ENCODE data around the gene KHDRBS2.

KHDRBS2 gene

DNA sequence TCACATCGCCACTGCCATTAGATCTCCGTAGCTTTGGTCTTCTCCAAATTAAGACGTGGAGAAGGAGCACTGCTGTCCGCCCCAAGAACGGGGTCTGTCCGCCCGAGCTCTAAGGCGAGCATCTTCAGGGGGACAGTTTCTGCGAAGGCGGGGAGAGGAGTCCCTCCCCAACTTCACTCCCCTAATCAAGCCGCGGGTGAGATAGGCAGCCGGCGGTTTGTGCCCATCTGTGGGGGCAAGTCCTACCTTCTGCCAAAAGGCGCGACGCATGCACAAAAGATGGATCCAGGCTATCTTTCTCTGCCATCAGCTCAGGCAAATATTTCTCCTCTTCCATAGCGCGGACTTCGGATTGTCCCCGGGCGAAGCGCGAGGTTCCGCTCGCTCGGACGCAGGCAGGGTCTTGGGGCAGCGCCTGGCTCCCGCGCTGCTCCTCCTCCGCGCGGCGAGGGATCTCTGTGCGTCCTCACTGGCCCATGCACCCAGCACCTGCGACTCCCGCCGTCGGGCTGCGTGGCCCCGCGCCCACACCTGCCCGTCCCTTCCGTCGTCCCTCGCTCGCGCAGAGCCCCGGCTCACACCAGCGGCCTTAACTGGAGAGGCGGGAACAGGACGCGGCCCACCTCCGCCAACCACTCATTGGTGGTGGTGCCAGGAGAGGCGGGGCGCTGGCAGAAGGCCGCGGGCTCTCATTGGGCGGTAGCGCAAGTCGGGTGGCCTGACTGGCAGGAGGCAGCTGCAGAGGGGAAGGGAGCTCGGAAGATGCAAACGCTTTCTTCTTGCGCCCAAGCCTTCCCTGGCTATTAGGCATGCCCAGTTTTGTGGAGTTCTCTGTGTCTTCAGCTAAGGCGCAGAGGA is at the start of gene KHDRBS2:
Gene KHDRBS2, minus strand, starts transcription at position 614 of the 858 bp plus-strand sequence.
- DNase-seq, result no peak

DNA sequence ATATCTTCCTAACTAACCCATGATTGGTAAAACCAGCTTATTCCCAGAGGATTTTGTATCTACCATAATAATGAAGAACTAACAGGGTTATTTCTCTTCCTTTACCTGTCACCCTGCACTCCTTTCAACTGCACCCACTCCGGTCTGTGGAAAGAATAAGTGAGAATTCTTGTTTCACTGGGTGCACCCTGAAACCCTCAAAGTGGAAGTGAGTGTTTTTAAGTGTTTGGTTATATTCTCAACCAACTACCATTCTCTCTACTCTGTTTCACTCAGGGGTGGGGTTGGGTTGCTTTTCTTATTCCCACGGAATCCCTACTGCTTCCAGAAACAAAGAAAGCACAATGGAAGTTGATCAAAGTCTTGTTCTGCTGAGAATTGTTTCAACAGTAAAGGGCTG is 42.6 kb upstream of the KHDRBS2 start:
- DNase-seq, result no peak

DNA sequence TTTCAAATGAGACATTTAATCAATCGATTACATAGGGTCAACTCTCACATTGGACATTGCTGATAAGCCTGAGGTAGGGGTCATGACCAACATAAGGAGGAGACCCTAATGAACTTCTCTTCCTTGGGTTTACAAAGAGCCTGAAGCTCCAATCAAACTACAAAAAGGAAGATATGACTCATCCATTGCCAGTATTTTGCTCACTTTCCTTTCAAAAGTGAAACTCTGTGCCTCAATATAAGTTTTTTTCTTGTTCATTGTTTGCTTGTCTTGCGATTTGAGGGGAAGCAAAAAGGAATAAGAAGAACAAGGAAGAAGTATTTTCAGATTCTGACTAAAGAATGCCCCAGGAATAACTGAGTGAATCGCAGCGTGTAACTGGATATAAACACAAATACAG is 38.8 kb upstream of the KHDRBS2 start:
- no peak for DNase-seq

- no peak for DNase-seq
Measured at GRCh38 chr6:62323818-62324431, 37.9 kb upstream of the KHDRBS2 start.

- DNase-seq, result no peak
Measured at GRCh38 chr6:62298745-62299392, 12.8 kb upstream of the KHDRBS2 start.

DNA sequence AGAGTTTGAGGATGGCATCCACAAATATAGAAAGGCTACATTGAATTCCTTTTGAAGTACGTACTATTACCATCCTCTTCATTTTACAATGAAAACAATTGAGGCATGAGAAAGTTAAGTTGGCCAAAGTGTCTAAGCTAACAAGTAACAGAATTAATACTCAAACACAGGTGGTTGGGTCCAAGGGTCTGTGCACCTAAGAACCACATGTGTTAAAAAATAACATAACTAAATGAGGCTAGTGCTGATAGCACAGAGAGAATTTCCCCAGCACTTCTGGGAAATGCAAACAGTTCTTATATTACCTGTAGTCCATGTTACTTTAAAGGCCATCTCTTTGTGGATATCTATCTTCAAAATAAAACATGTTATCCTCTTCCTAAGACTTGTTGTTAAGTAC is 10.5 kb upstream of the KHDRBS2 start:
- DNase-seq, result no peak

GRCh38 chr6:62288974-62289373 is 2.9 kb upstream of the KHDRBS2 start:
- no peak for DNase-seq

DNA sequence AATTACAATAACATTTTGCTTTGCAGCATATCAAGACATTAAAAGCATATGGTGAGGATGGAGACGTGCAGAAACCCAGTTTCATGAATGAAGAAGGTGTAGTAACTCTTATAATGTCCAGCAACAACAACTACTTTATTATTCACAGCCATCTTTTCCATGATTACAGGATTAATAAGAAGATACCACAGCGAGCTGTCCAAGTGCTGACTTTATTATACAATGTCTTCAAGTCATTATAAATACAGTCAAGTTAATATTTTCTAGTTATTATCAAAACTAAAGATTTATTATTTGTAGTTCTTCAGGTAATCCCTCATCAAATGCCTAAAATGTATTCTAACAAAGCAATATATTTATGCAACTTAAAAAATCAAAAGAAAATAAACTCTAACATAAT is 2.5 kb upstream of the KHDRBS2 start:
- no peak for DNase-seq

DNA sequence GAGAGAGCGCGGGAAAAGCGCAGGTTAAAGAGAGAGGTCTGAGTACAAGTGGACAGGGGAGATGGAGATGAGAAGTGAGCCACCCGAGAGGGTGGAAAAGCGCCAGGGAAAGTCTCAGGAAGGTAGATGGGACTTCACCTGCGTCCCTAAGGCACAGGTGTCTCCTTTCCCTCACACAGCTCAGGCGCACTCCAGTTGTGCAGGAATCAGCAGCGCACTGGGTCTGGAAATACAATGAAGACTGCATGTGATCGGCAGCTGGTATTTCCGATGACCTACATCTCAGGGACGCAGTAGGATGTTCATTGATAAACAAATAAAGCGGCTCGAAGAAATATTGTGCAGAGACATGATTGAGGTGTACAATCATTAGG is 432 bp upstream of the KHDRBS2 start:
- DNase-seq, result no peak

GRCh38 chr6:62284725-62285124 is 1.3 kb downstream of the KHDRBS2 start:
- no peak for DNase-seq

GRCh38 chr6:62283796-62284411 is 2.1 kb downstream of the KHDRBS2 start:
- no peak for DNase-seq

DNA sequence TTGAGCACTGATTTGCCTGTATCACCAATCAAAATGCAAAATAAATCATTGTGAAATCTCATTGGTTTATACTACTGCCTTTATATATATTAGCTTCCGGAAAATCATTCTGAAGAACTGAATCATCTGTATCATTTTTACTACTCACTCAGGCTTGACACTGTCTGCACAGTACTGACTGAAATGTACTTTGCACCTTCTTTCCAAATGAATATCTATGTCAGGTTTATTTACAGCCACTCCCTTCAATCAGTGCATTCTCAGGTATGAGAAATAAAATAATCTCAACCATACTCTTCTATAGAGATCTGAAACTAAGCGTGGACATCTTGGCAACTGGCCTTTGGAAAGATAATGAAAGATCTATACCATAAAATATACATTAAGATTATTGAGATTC is 2.7 kb downstream of the KHDRBS2 start:
- DNase-seq, result no peak

DNA sequence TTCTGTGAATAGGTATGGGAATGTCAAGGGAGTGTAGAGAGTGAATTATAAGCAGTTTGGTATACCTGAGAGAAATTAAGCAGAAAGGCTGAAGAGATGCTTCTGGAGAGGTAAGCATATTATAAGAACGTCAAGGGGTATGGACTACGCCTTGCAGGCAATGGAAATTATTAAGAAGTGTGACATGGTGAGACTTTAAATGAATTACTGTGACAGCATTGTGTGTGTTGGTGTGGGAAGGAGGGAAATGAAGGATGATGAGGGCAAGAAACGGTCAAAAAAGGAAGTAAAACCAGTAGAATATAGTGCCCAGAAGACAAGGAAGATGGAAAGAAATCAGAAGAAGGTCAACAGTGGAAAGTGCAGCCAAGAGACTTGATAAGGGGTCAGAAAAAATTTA is 5.9 kb downstream of the KHDRBS2 start:
- DNase-seq, result no peak

DNA sequence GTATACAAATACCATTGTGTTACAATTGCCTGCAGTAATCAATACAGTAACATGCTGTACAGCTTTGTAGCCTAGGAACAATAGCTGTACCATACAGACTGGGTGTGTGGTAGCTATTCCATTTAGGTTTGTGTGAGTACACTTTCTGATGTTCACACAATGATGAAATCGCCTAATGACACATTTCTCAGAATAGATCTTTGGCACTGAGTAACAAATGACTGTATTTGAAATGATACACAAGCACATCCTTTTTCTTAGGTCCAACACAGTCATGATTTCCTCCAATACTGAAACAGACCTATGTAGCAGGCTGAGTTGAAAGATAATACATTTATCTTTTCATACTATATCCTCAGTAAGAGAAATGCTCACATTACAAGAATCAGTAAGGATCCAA is 13.9 kb downstream of the KHDRBS2 start:
- no peak for DNase-seq

DNA sequence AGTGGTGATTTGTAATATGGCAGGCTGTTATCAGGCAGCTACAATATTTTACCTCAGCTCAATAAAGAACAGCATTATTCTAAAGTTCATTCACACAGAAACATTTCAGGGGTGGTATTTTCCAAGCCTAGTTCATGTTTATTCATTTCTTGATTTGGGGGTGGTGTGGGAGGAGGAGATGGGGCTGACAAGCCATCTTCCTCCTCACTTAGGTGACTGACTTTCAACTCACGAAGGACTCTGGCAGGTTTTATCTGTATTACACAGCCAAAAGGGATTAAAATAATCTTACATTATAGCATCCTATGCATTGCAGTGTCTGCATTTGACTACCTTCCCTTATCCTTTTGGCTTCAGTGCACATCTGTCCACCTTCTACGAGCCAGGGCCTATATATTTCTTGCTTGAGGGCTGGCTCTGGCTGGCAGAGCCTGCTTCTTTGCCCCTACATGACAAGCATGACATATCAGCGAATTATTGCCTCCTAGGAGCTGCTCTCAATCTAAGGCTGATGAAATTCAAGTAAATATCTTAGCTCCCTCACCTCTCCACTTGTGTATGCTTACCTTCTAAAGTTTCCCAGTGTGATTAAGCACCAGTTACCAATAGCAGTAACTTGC is 20.0 kb downstream of the KHDRBS2 start:
- no peak for DNase-seq

DNA sequence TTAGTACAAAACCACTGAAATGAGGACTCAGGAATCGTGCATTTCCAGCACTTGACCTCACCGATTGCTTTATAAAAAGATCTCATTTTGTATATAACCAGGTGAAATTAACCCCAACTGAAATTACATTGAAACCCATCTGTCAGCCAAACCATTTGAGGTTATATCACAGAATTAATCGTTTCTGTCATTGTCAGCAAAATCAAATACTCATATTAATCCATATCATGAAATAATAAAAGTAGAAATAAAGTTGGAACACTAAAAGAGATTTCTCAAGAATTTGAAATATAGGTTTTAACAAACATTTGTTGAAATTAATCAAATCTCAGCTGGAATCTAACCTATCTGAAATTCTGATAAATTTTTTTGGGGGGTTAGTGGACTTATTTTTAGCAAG is 23.7 kb downstream of the KHDRBS2 start:
- no peak for DNase-seq

DNA sequence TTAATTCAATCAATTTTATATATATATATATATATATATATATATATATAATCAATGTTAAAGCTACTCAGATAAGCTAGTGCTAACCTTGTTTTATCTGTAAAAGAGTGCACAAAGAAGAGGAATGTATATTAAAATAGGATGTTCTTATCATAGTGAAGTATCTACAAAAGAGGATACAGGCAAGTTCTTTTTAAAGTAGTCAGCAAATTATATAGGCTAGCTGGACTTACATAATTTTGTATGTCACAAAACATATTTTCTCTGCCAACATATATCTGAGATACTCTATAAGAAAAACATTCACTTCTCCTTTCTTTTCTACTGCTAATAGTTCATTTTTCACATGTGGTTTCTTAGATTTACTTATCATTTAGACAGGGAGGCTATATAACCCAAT is 39.9 kb downstream of the KHDRBS2 start:
- DNase-seq, result no peak

GRCh38 chr6:62236784-62237183 is 49.2 kb downstream of the KHDRBS2 start:
- no peak for DNase-seq

DNA sequence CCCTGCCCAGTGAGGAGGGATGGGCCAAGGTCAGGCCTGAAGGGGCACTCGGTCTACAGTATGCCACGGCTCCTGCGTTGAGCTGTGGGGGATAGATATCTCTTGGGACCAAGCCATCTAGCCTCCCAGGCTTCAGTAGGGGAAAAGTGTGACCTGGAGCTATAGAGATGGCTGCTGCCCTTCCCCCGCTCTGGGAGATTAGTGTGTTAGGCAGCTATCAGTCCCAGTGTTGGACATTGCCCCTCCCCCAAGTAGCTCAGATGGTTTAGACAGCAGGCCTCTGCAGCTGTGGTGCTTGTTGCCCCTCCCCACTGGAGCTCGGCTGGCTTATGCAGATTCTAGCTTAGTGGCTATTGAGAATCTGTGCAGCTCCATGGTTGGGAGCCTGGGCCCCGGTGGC is 56.8 kb downstream of the KHDRBS2 start:
- no peak for DNase-seq

DNA sequence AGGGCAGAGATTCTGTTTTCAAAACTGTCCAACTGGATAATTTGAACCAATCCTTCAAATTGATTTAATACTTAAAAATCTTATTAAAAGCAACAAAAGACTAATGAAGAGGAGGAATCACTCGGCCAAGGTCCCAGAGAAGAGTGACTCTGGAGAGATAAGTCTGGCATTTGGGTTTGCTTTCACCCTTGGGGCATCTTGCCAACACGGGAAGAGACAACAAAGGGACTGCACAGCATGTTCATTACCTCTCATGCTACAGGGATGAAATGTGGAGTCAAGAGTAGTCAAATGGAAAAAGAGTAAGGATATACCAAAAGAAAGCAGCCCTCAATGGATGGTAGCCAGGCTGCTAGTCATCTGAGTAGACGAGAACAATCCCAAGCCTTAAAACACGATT is 68.2 kb downstream of the KHDRBS2 start:
- DNase-seq, result no peak

DNA sequence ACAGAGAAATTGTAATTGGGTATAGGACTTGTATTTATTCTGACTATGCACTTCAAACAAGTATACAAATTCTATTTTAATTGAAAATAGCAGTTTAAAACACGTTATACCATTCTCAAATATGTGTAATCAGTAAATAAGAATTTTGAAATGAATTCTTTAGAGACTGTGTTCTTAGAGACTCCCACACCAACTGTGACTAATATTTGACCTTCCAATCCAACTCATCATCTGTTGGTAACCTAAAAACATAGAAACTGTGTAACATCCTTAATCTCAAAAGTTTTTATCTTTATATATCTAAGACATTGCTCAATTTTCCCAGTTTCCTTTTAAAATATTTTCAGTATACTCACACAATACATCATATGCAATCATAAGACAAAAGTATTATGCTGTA is 83.9 kb downstream of the KHDRBS2 start:
- DNase-seq, result no peak

DNA sequence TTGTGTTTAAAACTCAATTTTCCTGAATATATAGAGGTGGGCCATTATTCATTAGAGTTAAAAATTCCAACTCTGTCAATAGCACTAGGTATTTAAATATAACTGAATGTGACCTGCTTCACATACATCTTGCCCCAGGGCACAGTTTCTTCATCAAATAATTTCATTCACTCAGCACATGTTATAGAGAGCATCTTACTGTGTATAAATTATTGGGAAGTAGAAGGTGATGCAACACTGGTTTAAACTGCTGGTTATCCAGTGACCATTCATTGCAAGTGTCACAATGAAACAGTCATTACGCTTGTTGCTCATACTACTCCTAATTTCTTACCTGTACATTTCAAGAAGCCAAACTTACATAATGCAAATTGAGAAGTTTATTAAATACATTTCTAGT is 93.4 kb downstream of the KHDRBS2 start:
- no peak for DNase-seq

DNA sequence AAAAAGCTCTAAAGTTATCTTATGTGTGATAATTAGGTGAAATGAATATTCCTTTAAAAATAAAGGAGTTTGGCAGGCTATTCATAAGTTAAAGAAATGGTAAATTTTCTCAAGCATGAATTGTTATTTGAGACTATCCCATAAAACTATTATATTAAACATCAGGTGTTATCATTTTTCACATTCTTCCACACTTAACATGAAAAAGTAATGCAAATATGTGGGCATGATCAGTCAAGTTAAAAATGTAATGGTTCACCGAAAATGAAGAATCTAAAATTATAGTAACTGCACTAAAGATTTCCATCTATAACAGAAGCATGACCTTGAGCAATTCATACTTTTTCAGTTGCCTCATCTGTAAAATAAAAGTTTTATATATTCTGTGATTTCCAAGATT is 110.8 kb downstream of the KHDRBS2 start:
- no peak for DNase-seq

All from NCI-H2107 (cell line).